NB4 (cell line): ENCODE measurements around the gene C11orf58.

Experiments used
- DNase-seq: peaks from one replicate; pipeline ENCODE4 v3.0.0; 2010; ENCODE audit warnings: low read depth
- H3K4me3 ChIP-seq: one replicate; pipeline ENCODE4 v1.5.1; 2011; ENCODE audit warnings: mild to moderate bottlenecking, low read depth, low read length, moderate library complexity
- MYC ChIP-seq: IDR thresholded peaks from 2 replicates; pipeline ENCODE4 v1.6.1; 2011; ENCODE audit warnings: low read depth, low read length
- POLR2A ChIP-seq: IDR thresholded peaks from 2 replicates; pipeline ENCODE4 v1.6.1; 2011; ENCODE audit warnings: mild to moderate bottlenecking; ENCODE audit not compliant: insufficient read length; ENCODE audit errors: extremely low read depth
- TF ChIP-seq, protein P1 (sequence below): IDR thresholded peaks from one replicate; pipeline ENCODE4 v1.5.1; 2012; ENCODE audit warnings: low read depth, low read length
- TF ChIP-seq, protein P2 (sequence below): IDR thresholded peaks from 2 replicates; pipeline ENCODE4 v1.6.1; 2011; ENCODE audit warnings: low read depth, low read length

C11orf58 gene

GRCh38 chr11:16759857-16760508 is 21.5 kb downstream of the C11orf58 start:
- H3K4me3 ChIP-seq, result no peak overlapping the region
- DNase-seq, result no peak
- TF ChIP-seq, protein P1, sequence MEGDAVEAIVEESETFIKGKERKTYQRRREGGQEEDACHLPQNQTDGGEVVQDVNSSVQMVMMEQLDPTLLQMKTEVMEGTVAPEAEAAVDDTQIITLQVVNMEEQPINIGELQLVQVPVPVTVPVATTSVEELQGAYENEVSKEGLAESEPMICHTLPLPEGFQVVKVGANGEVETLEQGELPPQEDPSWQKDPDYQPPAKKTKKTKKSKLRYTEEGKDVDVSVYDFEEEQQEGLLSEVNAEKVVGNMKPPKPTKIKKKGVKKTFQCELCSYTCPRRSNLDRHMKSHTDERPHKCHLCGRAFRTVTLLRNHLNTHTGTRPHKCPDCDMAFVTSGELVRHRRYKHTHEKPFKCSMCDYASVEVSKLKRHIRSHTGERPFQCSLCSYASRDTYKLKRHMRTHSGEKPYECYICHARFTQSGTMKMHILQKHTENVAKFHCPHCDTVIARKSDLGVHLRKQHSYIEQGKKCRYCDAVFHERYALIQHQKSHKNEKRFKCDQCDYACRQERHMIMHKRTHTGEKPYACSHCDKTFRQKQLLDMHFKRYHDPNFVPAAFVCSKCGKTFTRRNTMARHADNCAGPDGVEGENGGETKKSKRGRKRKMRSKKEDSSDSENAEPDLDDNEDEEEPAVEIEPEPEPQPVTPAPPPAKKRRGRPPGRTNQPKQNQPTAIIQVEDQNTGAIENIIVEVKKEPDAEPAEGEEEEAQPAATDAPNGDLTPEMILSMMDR, result no peak
- TF ChIP-seq, protein P2, sequence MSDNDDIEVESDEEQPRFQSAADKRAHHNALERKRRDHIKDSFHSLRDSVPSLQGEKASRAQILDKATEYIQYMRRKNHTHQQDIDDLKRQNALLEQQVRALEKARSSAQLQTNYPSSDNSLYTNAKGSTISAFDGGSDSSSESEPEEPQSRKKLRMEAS, result no peak
- TF ChIP-seq MYC (no peak), POLR2A (no peak)

DNA sequence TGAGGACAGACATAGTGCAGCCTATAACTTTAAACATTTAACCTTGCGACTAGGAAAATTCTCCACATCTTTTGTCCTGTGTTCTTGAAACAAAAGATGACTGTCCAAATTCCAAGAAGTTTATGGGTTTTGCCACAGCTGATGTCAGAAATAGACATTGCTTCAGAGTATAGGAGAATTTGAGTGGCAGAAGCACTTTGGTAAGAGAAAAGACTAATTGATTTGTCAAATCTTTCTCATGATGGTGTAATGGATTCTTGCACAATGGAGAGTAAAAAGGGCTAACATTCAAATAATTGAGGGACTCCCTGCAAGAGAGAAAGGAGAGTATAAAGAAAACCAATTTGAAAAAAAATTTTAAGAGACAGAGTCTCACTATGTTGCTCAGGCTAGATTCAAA is 25.3 kb downstream of the C11orf58 start:
- DNase-seq, result peak; percentile 50
- H3K4me3 ChIP-seq, result no peak overlapping the region
- TF ChIP-seq POLR2A, result no peak
- TF ChIP-seq MYC, result no peak
- TF ChIP-seq, protein P2, result no peak
- TF ChIP-seq, protein P1, result no peak

GRCh38 chr11:16764888-16765287 is 26.4 kb downstream of the C11orf58 start:
- TF ChIP-seq, protein P2, result no peak
- TF ChIP-seq POLR2A (no peak), MYC (no peak)
- TF ChIP-seq, protein P1, result no peak
- H3K4me3 ChIP-seq, result no peak overlapping the region
- DNase-seq, result no peak

GRCh38 chr11:16767137-16767536 is 28.7 kb downstream of the C11orf58 start:
- DNase-seq, result no peak
- TF ChIP-seq MYC, result no peak
- no peak overlapping the region for H3K4me3 ChIP-seq

DNA sequence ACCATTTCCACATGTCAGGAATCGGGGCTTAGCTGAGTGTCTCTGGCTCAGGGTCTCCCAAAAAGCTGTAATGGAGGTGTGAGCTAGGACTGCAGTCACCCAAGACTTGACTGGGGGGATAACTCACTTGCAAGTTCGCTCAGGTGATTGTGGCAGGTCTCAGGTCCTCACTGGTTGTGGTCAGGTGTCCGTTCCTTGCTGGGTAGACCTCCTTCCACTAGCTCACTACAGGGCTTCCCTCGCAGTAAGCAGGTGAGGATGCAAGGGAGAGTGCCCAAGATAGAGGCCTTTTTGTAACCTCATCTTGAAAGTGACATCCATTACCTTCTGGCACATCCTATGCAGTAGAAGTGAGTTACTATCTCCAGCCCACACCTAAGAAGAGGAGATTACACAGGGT is 29.5 kb downstream of the C11orf58 start:
- no peak overlapping the region for H3K4me3 ChIP-seq
- DNase-seq, result no peak
- TF ChIP-seq, protein P2, result no peak
- no peak for TF ChIP-seq MYC
- no peak for TF ChIP-seq POLR2A
- TF ChIP-seq, protein P1, result no peak

- DNase-seq, result no peak
- TF ChIP-seq, protein P1, result no peak
- TF ChIP-seq POLR2A, result no peak
- TF ChIP-seq, protein P2, result no peak
- TF ChIP-seq MYC, result no peak
- no peak overlapping the region for H3K4me3 ChIP-seq
Measured at GRCh38 chr11:16769386-16769785, 30.9 kb downstream of the C11orf58 start.
